ENCODE measurements around the gene PSMD5.

Gene PSMD5

GRCh38 chr9:120778758-120779157 lies 64.0 kb downstream of the PSMD5 start:
- Histone ChIP-seq H3K27ac (ENCODE audit: low read length) (no peak overlapping the region), H3K9ac (ENCODE audit: low read depth, low read length) (no peak overlapping the region), H4K20me1 (ENCODE audit: insufficient read depth, low read length) (no peaks in the 10 kb centered on the region; the same call in 1 of the 2 replicates), H3K4me1 (ENCODE audit: insufficient read depth, low read length) (no peaks in the 10 kb centered on the region), H3K36me3 (ENCODE audit: insufficient read depth, low read length) (peaks cover 62% of the 10 kb centered on the region), H3K9me3 (ENCODE audit: insufficient read depth, low read length, severe bottlenecking) (no peaks in the 10 kb centered on the region), H3K27me3 (ENCODE audit: insufficient read depth, low read length, poor library complexity) (no peaks in the 10 kb centered on the region), H2AFZ (ENCODE audit: low read depth, low read length) (no peak overlapping the region), H3K4me2 (ENCODE audit: insufficient read depth, low read length) (no peak overlapping the region), H3K4me3 (ENCODE audit: low read depth in 1 of 2, low read length in 2 of 2) (no peak overlapping the region), H3K79me2 (ENCODE audit: insufficient read depth, low read length) (peaks cover 36% of the 10 kb centered on the region)
- TF ChIP-seq, protein P1, sequence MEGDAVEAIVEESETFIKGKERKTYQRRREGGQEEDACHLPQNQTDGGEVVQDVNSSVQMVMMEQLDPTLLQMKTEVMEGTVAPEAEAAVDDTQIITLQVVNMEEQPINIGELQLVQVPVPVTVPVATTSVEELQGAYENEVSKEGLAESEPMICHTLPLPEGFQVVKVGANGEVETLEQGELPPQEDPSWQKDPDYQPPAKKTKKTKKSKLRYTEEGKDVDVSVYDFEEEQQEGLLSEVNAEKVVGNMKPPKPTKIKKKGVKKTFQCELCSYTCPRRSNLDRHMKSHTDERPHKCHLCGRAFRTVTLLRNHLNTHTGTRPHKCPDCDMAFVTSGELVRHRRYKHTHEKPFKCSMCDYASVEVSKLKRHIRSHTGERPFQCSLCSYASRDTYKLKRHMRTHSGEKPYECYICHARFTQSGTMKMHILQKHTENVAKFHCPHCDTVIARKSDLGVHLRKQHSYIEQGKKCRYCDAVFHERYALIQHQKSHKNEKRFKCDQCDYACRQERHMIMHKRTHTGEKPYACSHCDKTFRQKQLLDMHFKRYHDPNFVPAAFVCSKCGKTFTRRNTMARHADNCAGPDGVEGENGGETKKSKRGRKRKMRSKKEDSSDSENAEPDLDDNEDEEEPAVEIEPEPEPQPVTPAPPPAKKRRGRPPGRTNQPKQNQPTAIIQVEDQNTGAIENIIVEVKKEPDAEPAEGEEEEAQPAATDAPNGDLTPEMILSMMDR (IDR thresholded peaks at IDR 0.05; ENCODE audit: borderline replicate concordance, extremely low read depth, low read length, poor library complexity, severe bottlenecking): no peak
- no peak for TF ChIP-seq EZH2 (IDR thresholded peaks at IDR 0.05; ENCODE audit: borderline replicate concordance, low read depth, low read length, severe bottlenecking)
- ATAC-seq (ENCODE audit: insufficient read depth, low read depth) (no peak), DNase-seq (no peak)

GRCh38 chr9:120777229-120777628 lies 65.5 kb downstream of the PSMD5 start:
- Histone ChIP-seq H3K79me2 (ENCODE audit: insufficient read depth, low read length) (peaks cover 22% of the 10 kb centered on the region), H3K36me3 (ENCODE audit: insufficient read depth, low read length) (peaks cover 66% of the 10 kb centered on the region), H2AFZ (ENCODE audit: low read depth, low read length) (no peak overlapping the region), H3K4me1 (ENCODE audit: insufficient read depth, low read length) (no peaks in the 10 kb centered on the region), H4K20me1 (ENCODE audit: insufficient read depth, low read length) (no peaks in the 10 kb centered on the region; the same call in 1 of the 2 replicates), H3K4me2 (ENCODE audit: insufficient read depth, low read length) (no peak overlapping the region), H3K27ac (ENCODE audit: low read length) (no peak overlapping the region), H3K9ac (ENCODE audit: low read depth, low read length) (no peak overlapping the region), H3K9me3 (ENCODE audit: insufficient read depth, low read length, severe bottlenecking) (no peaks in the 10 kb centered on the region), H3K4me3 (ENCODE audit: low read depth in 1 of 2, low read length in 2 of 2) (no peak overlapping the region), H3K27me3 (ENCODE audit: insufficient read depth, low read length, poor library complexity) (no peaks in the 10 kb centered on the region)
- TF ChIP-seq EZH2 (IDR thresholded peaks at IDR 0.05; ENCODE audit: borderline replicate concordance, low read depth, low read length, severe bottlenecking): no peak
- TF ChIP-seq, protein P1 (IDR thresholded peaks at IDR 0.05; ENCODE audit: borderline replicate concordance, extremely low read depth, low read length, poor library complexity, severe bottlenecking): no peak
- DNase-seq: no peak
- no peak for ATAC-seq (ENCODE audit: insufficient read depth, low read depth)

- no peak for ATAC-seq (ENCODE audit: insufficient read depth, low read depth)
- TF ChIP-seq EZH2 (IDR thresholded peaks at IDR 0.05; ENCODE audit: borderline replicate concordance, low read depth, low read length, severe bottlenecking): no peak
- TF ChIP-seq, protein P1 (IDR thresholded peaks at IDR 0.05; ENCODE audit: borderline replicate concordance, extremely low read depth, low read length, poor library complexity, severe bottlenecking): no peak
- H3K36me3 ChIP-seq (ENCODE audit: insufficient read depth, low read length): peaks cover 69% of the 10 kb centered on the region
Measured at GRCh38 chr9:120776788-120777187, 65.9 kb downstream of the PSMD5 start.

GRCh38 chr9:120775859-120776258 lies 66.9 kb downstream of the PSMD5 start:
- H4K20me1 ChIP-seq (ENCODE audit: insufficient read depth, low read length): no peaks in the 10 kb centered on the region
- no peak for TF ChIP-seq EZH2 (IDR thresholded peaks at IDR 0.05; ENCODE audit: borderline replicate concordance, low read depth, low read length, severe bottlenecking)
- TF ChIP-seq, protein P1 (IDR thresholded peaks at IDR 0.05; ENCODE audit: borderline replicate concordance, extremely low read depth, low read length, poor library complexity, severe bottlenecking): no peak
- H3K27me3 ChIP-seq (ENCODE audit: insufficient read depth, low read length, poor library complexity): no peaks in the 10 kb centered on the region
- no peak for ATAC-seq (ENCODE audit: insufficient read depth, low read depth)
- DNase-seq: no peak
- no peak overlapping the region for H3K9ac ChIP-seq (ENCODE audit: low read depth, low read length)
- H3K9me3 ChIP-seq (ENCODE audit: insufficient read depth, low read length, severe bottlenecking): no peaks in the 10 kb centered on the region
- no peak overlapping the region for H3K4me3 ChIP-seq (ENCODE audit: low read depth in 1 of 2, low read length in 2 of 2)
- no peaks in the 10 kb centered on the region for H3K4me1 ChIP-seq (ENCODE audit: insufficient read depth, low read length)
- H3K79me2 ChIP-seq (ENCODE audit: insufficient read depth, low read length): peaks cover 9% of the 10 kb centered on the region; the same call in 1 of the 2 replicates
- H3K4me2 ChIP-seq (ENCODE audit: insufficient read depth, low read length): no peak overlapping the region
- no peak overlapping the region for H2AFZ ChIP-seq (ENCODE audit: low read depth, low read length)
- H3K36me3 ChIP-seq (ENCODE audit: insufficient read depth, low read length): peaks cover 77% of the 10 kb centered on the region
- H3K27ac ChIP-seq (ENCODE audit: low read length): no peak overlapping the region

More at GRCh38 chr9:120776788-120777187, 65.9 kb downstream of the PSMD5 start:
- H3K27ac ChIP-seq (ENCODE audit: low read length): no peak overlapping the region
- no peak overlapping the region for H3K9ac ChIP-seq (ENCODE audit: low read depth, low read length)
- H4K20me1 ChIP-seq (ENCODE audit: insufficient read depth, low read length): no peaks in the 10 kb centered on the region; the same call in 1 of the 2 replicates
- no peak overlapping the region for H3K4me2 ChIP-seq (ENCODE audit: insufficient read depth, low read length)
- no peaks in the 10 kb centered on the region for H3K9me3 ChIP-seq (ENCODE audit: insufficient read depth, low read length, severe bottlenecking)
- no peak for DNase-seq
- no peak overlapping the region for H2AFZ ChIP-seq (ENCODE audit: low read depth, low read length)
- H3K4me3 ChIP-seq (ENCODE audit: low read depth in 1 of 2, low read length in 2 of 2): no peak overlapping the region
- no peaks in the 10 kb centered on the region for H3K4me1 ChIP-seq (ENCODE audit: insufficient read depth, low read length)
- H3K27me3 ChIP-seq (ENCODE audit: insufficient read depth, low read length, poor library complexity): no peaks in the 10 kb centered on the region
- peaks cover 17% of the 10 kb centered on the region for H3K79me2 ChIP-seq (ENCODE audit: insufficient read depth, low read length)
